NCI-H524 (cell line): Measurements from ENCODE around the gene USP7.
A peak's percentile ranks its signal among the peaks of the same experiment; 100 is the strongest.

Experiments used
- DNase-seq, 2 experiments: peaks; one replicate each; lab custom pipeline; 2025; lab: John Stamatoyannopoulos, UW

Gene USP7

DNA sequence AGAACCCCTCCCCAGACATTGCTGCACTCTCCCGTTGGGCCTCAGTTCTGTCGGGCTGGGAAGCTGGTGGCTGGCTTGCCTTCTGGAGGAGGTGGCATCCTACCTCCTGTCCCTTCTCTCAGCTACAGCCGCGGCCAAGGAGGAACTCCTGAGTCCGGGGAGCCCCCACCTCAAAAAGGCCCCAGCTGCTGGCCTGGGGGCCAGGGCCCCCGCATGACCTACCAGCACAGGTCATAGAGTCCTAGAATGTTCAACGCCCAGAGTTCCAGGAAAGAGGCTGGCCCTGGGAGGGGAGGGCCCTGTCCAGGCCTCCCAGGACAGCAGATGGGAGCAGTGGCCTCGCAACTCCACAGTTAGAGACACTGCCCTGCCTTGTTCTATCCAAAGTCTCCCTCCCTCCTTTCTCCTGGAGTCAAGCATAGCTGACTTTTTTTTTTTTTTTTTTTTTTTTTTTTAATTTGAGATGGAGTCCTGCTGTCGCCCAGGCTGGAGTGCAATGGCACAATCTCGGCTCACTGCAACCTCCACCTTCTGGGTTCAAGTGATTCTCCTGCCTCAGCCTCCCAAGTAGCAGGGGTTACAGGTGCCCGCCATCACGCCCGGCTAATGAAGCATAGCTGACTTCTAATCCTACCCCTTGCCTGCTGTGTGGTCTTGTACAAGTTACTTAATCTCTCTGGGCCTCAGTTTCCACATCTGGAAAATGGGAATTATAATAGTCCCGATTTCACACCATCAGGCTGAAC lies 102.0 kb downstream of the USP7 start:
- no peak for DNase-seq

DNA sequence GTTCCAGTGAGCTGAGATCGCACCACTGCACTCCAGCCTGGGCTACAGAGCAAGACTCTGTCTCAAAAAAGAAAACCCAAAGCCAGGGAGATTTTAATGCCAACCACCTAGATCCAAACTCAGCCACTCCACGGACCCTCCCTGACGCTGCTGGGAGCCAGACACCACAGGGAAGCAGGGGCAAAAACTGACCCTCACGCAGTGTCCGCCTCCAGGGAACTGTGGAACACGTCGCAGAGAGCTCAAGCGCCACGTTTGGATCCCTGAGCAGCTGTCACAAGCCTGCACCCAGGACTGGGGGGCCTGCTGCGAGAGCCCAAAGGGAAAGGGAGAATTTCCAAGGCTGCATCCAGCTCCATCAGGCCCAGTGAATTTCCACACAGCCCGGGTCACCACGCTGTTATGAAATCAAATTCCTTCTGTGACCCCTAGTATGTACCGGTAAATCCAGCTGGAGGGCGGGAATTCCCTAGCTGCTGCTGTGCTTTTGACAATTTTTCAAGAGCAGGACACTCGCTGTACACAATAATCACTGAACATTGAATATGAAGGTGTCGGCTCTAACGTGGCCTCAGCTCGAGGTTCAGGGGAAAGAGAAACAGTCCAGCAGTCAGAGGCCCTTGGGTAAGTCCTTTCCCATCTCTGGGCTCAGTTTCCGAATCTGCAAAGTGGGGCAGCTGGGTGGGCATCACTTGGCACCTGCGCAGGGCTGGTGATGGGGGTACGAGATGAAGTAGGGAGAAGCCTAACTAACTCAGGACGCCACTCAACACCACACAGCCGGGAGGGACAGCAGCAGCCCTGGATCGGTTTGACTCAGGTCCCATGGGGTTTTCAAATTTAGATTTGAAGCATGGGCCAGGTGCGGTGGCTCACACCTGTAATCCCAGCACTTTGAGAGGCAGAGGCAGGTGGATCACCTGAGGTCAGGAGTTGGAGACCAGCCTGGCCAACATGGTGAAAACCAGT lies 103.5 kb downstream of the USP7 start:
- no peak for DNase-seq

DNA sequence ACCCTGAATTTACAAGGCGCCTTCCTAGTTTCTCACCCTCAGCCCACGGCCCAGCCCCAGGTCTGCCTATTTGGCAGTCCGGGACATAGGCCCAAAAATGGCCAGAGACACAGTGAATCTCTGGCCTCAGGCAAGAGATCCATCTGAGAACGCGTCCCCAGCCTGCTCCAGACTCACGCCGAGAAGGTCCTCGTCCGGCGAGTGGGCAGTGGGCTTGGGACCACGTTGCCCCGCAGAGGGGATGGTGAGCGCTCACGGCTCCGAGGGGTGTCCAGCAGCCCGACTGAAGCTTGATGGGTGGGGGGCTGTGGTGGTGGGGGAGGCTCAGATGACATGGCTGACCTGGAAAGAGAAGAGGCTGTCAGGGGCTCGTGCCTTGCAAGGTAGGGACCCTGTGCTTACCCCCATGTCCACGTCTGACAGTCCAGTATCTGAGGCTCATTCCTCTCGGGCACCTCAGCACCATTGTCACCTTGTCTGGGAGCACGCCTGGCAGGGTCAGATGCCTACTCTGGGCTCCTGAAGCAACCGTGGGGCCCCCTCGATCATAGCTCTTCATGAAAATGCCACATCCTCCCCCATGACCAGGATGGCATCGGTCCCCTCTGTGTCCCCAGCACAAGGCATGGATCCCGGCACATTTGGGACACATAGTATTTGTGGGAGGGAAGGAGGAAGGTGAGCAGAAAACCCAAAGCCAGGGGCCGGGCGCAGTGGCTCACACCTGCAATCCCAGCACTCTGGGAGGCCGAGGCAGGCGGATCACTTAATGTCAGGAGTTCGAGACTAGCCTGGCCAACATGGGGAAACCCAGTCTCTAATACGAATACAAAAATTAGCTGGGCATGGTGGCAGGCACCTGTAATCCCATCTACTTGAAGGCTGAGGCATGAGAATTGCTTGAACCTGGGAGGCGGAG lies 104.5 kb downstream of the USP7 start:
- no peak for DNase-seq

DNA sequence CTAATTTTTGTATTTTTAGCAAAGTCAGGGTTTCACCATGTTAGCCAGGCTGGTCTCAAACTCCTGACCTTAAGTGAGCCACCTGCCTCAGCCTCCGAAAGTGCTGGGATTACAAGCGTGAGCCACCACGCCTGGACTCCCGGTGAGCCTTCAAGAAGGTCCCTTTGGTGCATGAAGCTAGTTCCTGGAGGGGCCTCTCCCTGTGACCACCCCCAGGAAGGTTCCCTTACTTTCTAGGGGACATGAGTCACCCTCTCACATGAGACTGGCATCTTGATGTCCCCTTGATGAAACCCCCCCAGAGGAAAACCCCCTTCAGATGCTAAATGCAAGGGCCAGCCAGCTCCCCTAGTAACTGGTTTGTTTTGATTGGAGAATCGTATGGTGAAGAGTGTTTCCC lies 107.7 kb downstream of the USP7 start:
- no peak for DNase-seq

DNA sequence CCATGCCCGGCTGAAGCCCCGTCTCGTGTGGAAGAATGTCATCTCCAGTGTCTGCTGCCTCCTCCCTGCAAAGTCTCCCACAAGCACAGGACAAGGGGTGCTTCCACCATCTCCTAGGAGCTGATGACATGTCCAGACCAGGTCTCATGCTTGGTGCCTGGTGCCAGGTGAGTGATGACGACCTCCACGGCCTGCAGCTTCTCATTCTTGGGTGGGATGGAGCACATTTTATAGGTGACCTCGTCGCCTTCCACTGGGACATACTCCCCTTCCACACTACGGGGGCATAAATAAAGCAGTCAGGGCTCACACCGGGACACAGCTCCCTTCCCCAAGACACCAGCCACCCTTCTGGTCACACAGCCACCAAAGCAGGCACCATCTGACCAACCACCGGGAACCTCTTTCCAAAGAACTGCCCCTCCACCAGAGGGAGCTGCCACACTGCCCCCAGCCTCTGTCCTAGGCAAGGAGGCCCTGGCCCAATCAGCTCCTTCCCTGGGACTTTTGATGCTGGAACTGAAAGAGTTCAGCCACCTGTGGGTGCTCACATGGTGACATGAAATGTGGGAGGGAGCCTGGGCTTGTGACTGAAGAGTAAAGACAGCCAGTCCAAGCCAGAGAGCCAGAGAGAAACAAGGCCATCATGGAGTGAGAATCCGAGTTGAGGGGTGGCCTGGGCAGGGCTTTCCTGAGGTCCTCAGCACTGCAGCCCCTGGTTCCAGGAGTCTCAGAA lies 108.5 kb downstream of the USP7 start:
- DNase-seq, result no peak

DNA sequence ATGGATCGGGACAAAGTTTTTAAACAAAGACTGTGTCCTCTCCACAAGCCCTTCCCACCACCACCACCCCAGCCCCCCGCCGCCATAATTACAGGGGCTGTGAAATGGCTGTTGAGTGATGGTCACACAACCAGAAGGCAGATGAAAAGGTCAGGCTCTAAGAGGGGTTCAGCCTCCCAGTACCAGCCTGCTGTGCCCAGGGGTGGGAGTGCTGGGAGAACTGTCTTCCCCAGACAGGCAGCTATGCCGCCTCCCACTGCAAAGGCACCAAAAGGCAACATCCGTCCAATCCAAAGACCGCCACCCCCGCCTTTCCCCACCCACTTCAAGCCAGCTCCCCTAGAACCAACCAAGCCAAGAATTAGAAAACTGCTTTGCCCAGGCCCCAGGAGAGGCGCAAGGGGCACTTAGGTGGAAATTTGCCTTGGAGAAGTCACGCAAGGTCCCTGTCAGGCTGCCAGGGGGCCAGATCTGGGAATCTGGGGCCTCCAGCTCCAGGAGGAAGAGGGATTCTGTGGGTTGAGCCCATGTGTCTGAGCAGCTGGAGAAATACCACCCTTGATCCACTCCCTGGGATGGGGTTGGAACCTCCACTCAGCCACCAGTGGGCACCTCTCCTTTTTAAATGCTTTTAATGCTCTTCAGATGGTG lies 109.3 kb downstream of the USP7 start:
- no peak for DNase-seq

DNA sequence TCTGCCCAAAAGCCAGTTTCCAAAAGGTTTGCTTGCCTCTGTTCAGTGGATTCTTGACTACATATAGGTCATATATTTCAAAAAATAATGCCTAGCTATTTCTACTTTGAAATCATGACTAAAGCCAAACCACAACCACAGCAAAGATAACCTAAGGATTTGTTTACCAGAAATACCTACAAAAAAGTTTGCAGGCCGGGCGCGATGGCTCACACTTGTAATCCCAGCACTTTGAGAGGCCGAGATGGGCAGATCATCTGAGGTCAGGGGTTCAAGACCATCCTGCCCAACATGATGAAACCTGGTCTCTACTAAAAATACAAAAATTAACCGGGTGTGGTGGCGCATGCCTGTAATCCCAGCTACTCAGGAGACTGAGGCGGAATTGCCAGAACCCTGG lies 110.1 kb downstream of the USP7 start:
- no peak for DNase-seq

DNA sequence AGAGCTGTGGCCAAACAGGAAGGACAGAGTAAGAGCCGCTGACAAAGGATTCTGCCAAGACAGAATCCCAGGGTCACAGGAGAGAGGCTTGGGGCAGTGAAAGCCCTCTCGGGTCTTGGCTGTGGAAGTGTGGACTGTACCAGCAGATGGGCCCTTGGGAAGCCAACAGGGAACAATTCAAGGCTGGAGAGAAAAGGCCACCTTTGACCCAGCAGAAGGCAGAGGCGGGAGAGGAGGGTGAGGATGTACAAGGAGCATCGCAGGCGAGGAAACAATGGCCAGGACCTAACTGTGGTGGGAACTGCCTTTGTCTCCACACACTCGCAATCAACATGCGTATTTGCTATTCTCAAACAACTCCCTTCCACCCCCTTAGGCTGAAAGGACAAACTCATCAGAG lies 110.6 kb downstream of the USP7 start:
- DNase-seq, result no peak

DNA sequence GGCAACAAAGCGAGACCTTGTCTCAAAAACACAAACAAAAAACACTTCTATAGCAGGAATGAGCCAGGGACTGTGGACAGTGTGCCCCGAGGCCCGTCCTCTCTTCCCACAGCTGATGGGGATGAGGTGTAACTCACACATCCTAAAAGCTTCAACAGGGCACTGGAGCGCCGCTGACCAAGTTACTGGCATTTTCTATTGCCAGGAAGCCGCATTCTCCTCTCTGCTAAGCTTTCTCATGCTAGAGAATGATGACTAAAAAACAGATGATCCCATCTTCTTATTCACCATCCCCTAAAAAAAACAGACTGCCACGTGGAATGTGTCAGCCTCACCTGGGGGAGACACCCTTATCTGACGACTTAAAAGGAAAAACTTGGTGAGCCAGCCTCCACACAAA lies 111.2 kb downstream of the USP7 start:
- no peak for DNase-seq

DNA sequence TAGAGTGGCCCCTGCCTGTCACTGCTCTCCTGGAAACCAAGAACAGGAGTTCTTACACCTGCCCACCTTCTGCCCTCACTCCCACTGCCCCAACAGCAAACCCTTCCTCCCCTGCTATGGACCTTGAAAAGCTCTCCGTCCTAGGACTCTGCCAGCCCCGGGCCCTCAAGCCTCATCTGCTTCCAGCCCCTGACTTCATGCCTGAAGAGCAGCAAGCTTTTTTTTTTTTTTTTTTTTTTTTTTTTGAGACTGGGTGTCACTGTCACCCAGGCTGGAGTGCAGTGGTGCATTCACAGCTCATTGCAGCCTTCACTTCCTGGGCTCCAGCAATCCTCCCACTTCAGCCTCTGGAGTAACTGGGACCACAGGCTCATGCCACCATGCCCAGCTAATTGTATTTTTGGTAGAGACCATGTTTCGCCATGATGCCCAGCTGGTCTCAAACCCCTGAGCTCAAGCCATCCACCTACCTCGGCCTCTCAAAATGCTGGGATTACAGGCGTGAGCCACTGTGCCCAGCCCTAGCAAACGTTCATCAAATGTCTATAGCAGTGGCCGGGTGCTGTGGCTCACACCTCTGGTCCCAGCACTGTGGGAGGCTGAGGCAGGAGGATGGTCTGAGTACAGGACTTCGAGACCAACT lies 111.8 kb downstream of the USP7 start:
- DNase-seq, result no peak

DNA sequence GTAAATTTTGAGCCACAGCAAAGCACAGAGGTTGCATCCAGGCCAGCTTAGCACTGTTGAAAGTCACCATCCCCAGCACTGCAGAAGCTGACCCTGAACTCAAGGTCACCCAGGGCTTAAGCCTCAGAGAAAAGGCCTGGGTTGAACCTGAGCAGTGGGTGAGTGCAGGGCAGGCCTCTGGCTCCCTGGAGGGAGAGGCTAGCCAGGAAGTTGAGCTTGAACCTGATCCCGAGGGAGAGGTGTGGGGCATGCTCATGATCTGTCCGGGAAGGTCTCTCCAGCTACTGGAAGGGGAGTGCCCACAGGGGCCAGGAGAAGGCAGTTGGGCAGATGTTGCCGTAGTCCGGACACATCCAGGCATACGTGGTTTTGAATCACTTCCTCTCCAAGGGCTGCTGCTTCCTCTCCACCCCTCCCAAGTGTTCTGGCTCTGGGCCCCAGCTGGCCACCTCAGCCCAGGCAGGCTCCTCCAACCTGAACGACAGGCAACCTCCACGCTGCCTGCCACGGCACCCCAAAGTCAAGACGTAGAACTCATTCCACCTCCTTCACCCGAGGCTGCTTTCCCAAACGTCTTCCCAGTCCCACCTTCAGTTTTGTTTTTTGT lies 113.3 kb downstream of the USP7 start:
- no peak for DNase-seq

DNA sequence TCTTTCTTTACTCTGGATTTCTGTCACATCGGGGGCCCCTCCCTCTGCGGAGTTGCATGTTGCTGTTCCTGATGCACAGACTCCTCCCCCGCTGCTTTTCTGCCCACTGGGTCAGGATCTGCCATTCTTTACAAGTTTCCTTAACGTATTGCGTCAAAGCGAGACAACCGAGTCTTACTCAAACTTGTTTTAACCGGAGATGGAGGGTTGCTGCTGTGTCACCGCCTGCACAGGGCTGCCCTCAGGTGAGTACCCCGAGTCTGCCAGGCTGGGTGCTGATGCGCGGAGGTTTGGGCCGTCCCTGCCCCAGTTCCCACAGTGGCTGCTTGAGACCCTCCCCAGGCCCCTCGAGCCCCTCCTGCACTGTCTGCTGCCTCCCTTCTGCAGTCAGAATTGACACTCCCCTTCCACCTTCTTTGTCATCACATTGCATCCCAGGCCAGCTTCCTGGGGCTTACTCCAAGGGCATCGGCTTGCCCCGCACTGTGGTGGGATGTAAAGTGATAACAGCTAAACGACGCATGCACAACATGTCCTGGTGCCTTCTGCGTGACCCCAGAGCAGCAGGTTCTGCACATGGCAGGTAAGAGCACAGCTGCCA lies 114.2 kb downstream of the USP7 start:
- DNase-seq, result no peak

DNA sequence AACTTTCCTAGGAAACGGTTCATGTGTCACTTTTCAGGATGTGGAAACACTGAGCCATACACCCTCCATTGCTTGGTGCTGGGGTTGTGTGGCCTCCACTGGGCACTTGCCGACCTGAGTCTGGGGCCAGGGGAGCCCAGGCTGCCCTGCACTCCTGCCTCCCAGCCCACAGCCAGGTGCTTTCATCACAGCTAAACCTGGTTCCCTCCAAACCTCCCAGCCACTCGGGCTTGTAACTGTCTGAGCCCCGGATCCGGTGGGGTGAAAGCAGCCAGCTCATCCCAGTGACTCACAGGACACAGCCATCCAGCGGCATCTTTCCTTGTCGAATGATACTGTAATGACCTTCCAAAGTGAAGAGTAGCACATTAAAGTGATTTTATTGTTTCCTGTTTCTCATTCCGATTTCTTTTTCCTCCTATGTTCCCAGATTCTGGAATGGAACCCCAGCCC lies 114.7 kb downstream of the USP7 start:
- no peak for DNase-seq

DNA sequence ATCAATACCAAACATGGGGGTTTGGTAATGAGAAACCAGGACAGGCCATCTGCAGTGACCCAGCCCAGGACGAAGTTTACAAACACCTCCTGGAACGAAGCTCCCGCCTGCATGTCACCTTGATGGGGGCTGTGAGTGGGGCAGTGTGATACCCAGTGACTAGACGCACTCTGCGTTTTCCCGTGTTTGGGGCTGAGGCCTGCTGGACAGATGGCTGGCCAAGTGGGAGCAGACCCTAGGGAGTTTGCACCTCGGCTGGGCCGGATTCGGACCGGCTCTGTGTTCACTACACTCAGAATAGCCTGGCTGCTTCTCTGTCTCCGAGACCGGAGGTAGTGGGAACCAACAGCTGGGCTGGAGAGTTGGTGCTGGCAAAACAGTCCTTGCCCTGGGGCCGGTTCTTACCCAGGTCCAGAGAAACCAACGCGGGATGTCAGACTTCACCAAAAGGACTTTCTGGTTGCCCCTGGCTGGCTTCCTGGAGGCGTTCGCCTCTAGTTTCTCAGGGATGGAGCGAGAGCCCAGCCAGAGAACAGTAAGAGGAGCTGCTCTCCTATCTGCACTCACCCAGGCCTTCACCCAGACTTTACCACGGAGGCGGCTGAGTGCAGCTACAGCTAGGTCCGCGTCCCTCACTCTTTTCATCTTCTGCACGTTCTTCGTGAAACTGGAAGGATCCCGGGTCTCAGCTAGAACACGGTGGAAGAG lies 115.3 kb downstream of the USP7 start:
- peak in 1 of 2 experiments; percentile 16 for DNase-seq

DNA sequence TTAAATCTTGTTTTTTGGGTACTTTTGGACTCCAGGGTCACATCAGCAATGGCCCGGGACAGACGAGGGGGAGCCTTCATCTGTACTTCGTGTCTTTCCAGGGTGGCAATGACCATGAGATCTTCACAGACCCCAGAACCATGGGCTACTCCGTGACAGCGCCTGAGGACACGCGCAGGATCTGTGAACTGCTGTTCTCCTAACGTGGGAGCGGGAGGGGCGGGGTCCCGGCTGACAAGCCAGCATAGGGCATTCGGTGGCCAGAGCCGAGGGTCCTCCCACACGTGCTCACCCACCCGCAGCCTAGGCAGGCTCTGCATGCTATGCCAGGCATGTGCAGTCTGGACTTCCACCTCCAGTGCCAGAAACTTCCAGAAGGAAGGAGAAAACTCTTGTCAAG lies 116.1 kb downstream of the USP7 start:
- DNase-seq, result no peak

DNA sequence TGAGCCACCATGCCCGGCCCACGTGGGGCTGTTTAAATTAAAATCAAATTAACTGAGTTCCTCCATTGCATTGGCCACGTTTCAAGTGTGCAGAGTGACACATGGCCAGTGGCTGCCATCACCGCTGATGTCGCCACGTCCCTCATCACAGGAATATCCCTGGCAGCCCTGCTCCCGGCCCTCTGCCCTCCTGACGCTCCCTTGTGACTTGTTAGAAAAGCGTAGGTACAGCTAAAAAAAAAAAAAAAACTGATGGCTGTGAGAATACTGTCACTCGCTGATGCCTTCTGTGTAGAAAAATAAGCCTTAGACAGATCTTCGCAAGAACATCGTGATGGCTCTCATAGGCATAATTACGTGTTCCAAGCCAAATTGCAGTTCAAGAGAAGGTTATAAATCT lies 116.6 kb downstream of the USP7 start:
- DNase-seq, result no peak

DNA sequence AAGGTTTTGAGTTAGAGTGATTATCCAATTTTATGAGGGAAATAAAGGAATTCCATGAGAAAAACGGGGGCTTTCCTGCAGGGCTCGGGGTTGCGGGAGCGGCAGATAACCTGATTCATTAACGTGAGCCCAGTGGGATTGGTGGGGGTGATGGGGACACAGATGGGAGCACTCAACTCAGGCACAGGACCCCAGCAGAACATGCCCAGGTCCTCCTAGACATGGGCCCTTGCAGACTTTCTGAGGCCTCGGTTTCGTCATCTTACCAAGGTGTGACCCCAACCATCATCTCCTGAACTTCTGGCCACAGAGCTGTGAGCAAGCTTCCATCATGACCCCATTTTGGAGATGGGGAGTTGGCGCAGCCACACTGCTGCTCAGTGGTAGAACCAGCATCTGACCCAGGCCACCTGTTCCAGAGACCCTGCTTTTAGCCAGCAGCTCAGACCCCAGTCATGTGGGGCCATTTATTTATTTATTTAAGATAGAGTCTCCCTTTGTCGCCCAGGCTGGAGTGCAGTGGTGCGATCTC lies 117.2 kb downstream of the USP7 start:
- no peak for DNase-seq

DNA sequence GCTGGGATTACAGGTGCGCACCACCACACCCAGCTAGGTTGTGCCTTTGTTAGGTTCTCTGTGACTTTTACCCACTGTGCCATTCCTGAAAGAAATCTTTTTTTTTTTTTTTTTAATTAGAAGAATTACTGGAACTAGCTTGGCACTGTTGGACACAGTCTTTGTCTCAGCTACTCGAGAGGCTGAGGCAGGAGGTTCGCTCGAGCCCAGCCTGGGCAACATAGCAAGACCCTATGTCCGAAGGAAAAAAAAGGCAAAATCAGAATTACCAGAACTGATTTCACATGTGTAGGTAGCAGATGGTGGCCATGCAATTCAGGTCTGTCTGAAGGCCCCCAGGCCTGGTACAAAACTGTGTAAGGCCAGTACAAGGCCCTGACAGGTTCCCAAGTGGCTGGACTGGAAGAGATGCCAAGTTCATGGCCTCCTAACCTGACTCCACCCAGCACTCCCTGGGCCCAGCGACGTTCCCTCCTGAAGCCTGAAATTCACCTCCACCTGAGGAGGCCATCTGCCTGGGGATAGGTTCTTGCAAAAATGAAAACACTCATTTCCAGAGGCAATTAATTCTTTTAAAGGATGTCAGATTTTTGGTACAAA lies 117.9 kb downstream of the USP7 start:
- no peak for DNase-seq
